ENCODE measurements around the gene HPRT1. TPM values are rescaled to one million over a fixed set of nuclear protein-coding genes. Genes with fewer than 3 reads are reported as not detected.

Gene HPRT1
- total and polyA plus RNA-seq, 2 experiments from 2014 or later, result 6.5 to 14.0 TPM

DNA sequence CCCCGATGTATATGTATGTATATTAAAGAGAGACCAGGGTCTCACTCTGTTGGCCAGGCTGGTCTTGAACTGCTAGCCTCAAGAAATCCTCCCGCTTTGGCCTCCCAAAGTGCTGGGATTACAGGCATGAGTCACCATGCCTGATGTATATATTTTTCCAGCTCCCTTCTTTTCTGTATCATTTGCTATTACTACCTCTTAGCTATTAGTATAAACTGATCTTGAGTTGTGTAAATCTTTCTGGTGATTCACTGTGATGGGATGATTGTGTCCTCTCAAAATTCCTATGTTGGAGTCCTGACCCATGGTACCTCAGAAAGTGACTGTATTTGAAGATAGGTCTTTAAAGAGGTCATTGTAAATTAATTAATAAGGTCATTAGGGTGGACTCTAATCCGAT is 53.1 kb downstream of the HPRT1 start:
- no peaks in the 10 kb centered on the region for H3K36me3 ChIP-seq (replicated peaks; ENCODE audit: insufficient read depth, low read depth)

DNA sequence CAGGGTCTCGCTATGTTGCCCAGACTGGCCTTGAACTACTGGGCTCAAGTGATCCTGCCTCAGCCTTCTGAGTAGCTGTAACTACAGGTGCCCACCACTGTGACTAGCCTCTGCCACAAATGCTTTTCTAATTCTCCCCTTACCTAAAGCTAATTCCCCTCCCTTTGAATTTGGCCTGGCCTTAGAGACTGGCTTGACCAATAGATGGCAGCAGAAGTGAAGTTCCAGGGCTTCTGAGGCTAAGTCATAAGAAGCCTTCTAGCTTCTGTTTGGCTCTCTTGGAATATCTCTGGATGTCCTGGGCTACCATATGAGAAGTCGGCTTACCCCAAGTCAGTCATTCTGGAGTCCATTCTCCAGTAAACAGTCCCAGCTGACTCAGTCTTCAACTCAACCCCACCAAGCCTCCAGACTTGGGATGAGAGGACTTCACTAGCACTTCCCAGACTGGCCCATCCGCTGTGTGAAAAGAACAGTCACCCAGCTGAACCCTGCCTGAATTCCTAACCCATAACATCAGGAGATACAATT is 61.0 kb downstream of the HPRT1 start:
- Histone ChIP-seq H3K79me2 (no peaks in the 10 kb centered on the region), H3K4me2 (no peak overlapping the region), H3K4me1 (ENCODE audit: insufficient read depth) (no peaks in the 10 kb centered on the region), H3K27me3 (no peaks in the 10 kb centered on the region), H3K9me3 (ENCODE audit: low read depth) (no peaks in the 10 kb centered on the region), H3K4me3 (no peak overlapping the region), H2AFZ (no peak overlapping the region), H3K9me2 (replicated peaks; ENCODE audit: insufficient read depth) (no peaks in the 10 kb centered on the region), H4K20me1 (ENCODE audit: insufficient read depth, poor library complexity, severe bottlenecking) (no peaks in the 10 kb centered on the region), H3K36me3 (replicated peaks; ENCODE audit: insufficient read depth, low read depth) (no peaks in the 10 kb centered on the region), H3K27ac (no peak overlapping the region)
- no peak for TF ChIP-seq EZH2phosphoT487 (IDR thresholded peaks at IDR 0.05; ENCODE audit: low read depth, severe bottlenecking, unreplicated experiment)
- TF ChIP-seq, protein P1, sequence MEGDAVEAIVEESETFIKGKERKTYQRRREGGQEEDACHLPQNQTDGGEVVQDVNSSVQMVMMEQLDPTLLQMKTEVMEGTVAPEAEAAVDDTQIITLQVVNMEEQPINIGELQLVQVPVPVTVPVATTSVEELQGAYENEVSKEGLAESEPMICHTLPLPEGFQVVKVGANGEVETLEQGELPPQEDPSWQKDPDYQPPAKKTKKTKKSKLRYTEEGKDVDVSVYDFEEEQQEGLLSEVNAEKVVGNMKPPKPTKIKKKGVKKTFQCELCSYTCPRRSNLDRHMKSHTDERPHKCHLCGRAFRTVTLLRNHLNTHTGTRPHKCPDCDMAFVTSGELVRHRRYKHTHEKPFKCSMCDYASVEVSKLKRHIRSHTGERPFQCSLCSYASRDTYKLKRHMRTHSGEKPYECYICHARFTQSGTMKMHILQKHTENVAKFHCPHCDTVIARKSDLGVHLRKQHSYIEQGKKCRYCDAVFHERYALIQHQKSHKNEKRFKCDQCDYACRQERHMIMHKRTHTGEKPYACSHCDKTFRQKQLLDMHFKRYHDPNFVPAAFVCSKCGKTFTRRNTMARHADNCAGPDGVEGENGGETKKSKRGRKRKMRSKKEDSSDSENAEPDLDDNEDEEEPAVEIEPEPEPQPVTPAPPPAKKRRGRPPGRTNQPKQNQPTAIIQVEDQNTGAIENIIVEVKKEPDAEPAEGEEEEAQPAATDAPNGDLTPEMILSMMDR (IDR thresholded peaks at IDR 0.05; ENCODE audit: poor library complexity), result peak; percentile 57
- 78% methylated on average over 3 of the region's 3 CpGs for WGBS (ENCODE audit: low lambda C conversion rate, missing lambda C conversion rate)
- peak; percentile 57 for DNase-seq (ENCODE audit: low spot score)

More for the DNA sequence above, 53.1 kb downstream of the HPRT1 start:
- Histone ChIP-seq H3K4me1 (ENCODE audit: insufficient read depth) (no peaks in the 10 kb centered on the region), H3K27me3 (no peaks in the 10 kb centered on the region), H3K27ac (no peak overlapping the region), H3K4me2 (no peak overlapping the region), H3K4me3 (no peak overlapping the region), H3K9me2 (replicated peaks; ENCODE audit: insufficient read depth) (no peaks in the 10 kb centered on the region), H4K20me1 (ENCODE audit: insufficient read depth, poor library complexity, severe bottlenecking) (no peaks in the 10 kb centered on the region), H3K9me3 (ENCODE audit: low read depth) (no peaks in the 10 kb centered on the region), H3K79me2 (no peaks in the 10 kb centered on the region), H2AFZ (no peak overlapping the region)
- WGBS (ENCODE audit: low lambda C conversion rate, missing lambda C conversion rate), result 69% methylated on average over 3 of the region's 3 CpGs
- no peak for TF ChIP-seq EZH2 (IDR thresholded peaks at IDR 0.05; ENCODE audit: borderline replicate concordance)
- TF ChIP-seq, protein P1 (IDR thresholded peaks at IDR 0.05; ENCODE audit: poor library complexity), result no peak
- TF ChIP-seq EZH2phosphoT487 (IDR thresholded peaks at IDR 0.05; ENCODE audit: low read depth, severe bottlenecking, unreplicated experiment), result no peak
- DNase-seq (ENCODE audit: low spot score), result no peak

DNA sequence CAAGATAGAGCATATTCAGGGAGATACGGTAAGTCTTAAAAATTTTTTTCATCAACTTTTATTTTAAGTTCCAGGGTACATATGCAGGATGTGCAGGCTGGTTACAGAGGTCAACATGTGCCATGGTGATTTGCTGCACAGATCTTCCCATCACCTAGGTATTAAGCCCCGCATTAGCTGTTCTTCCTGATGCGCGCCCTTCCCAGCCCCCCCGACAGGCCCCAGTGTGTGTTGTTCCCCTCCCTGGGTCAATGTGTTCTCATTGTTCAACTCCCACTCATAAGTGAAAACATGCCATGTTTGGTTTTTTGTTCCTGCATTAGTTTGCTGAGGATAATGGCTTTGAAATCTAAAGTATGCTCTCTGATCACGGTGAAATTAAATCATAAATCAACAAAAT is 64.2 kb downstream of the HPRT1 start:
- H3K4me1 ChIP-seq (ENCODE audit: insufficient read depth), result no peaks in the 10 kb centered on the region
- no peaks in the 10 kb centered on the region for H3K36me3 ChIP-seq (replicated peaks; ENCODE audit: insufficient read depth, low read depth)
- no peak overlapping the region for H3K27ac ChIP-seq
- H3K4me3 ChIP-seq, result no peak overlapping the region
- DNase-seq (ENCODE audit: low spot score), result no peak
- H3K9me2 ChIP-seq (replicated peaks; ENCODE audit: insufficient read depth), result no peaks in the 10 kb centered on the region
- H3K79me2 ChIP-seq, result no peaks in the 10 kb centered on the region
- no peak overlapping the region for H3K4me2 ChIP-seq
- 82% methylated on average over 6 of the region's 6 CpGs for WGBS (ENCODE audit: low lambda C conversion rate, missing lambda C conversion rate)
- H2AFZ ChIP-seq, result no peak overlapping the region
- H4K20me1 ChIP-seq (ENCODE audit: insufficient read depth, poor library complexity, severe bottlenecking), result no peaks in the 10 kb centered on the region
- H3K27me3 ChIP-seq, result no peaks in the 10 kb centered on the region
- no peaks in the 10 kb centered on the region for H3K9me3 ChIP-seq (ENCODE audit: low read depth)
- TF ChIP-seq, protein P1 (IDR thresholded peaks at IDR 0.05; ENCODE audit: poor library complexity), result no peak
- TF ChIP-seq EZH2 (IDR thresholded peaks at IDR 0.05; ENCODE audit: borderline replicate concordance), result no peak
